HG03520 (cell line): ENCODE results near the gene HPCA.

Experiments
- ATAC-seq: cut with Tn5 transposase; IDR thresholded peaks from one replicate; pipeline ENCODE4 v1.9.1; 2021; ENCODE audit warnings: mild to moderate bottlenecking, moderate library complexity; ENCODE audit not compliant: unreplicated experiment

The HPCA gene

GRCh38 chr1:32888677-32889420, 2.6 kb downstream of the HPCA start:
- no peak for ATAC-seq

GRCh38 chr1:32889731-32890278, 3.5 kb downstream of the HPCA start:
- ATAC-seq = no peak

GRCh38 chr1:32890516-32891240, 4.4 kb downstream of the HPCA start:
- ATAC-seq = no peak

- no peak for ATAC-seq
These were observed 4.9 kb downstream of the HPCA start for GRCh38 chr1:32891241-32891570.

- ATAC-seq = no peak
These were observed 5.3 kb downstream of the HPCA start for GRCh38 chr1:32891630-32892029.

- no peak for ATAC-seq
These were observed 6.3 kb downstream of the HPCA start for GRCh38 chr1:32892368-32893197.

- ATAC-seq = no peak
These were observed 7.1 kb downstream of the HPCA start for GRCh38 chr1:32893198-32894018.

- no peak for ATAC-seq
These were observed 7.8 kb downstream of the HPCA start for GRCh38 chr1:32894019-32894600.

GRCh38 chr1:32894681-32895080, 8.4 kb downstream of the HPCA start:
- no peak for ATAC-seq

- no peak for ATAC-seq
These were observed 9.3 kb downstream of the HPCA start for GRCh38 chr1:32895325-32896215.

GRCh38 chr1:32896451-32896850, 10.2 kb downstream of the HPCA start:
- ATAC-seq = no peak

GRCh38 chr1:32897082-32898049, 11.1 kb downstream of the HPCA start:
- ATAC-seq = no peak

GRCh38 chr1:32898056-32898455, 11.8 kb downstream of the HPCA start:
- ATAC-seq = no peak

GRCh38 chr1:32898958-32899357, 12.7 kb downstream of the HPCA start:
- ATAC-seq = no peak

- ATAC-seq = no peak
These were observed 13.4 kb downstream of the HPCA start for GRCh38 chr1:32899586-32900296.

GRCh38 chr1:32900371-32900955, 14.2 kb downstream of the HPCA start:
- no peak for ATAC-seq
